Measurements from ENCODE around the gene STAT5B. TPM values are rescaled to one million over a fixed set of nuclear protein-coding genes. Genes with fewer than 3 reads are reported as not detected.

STAT5B gene
- total and polyA plus RNA-seq, 9 of the 15 experiments (the other 6 are each of a cell fraction or from before 2014, with no cell fraction given) = 20.8 to 176 (median 92.4) TPM

- no peak for TF ChIP-seq RERE (CRISPR knock-in tag; IDR thresholded peaks at IDR 0.05; ENCODE audit: borderline replicate concordance)
- no peak for TF ChIP-seq THRB (CRISPR knock-in tag; conservative IDR thresholded peaks at IDR 0.05)
- TF ChIP-seq KDM2B (CRISPR knock-in tag; IDR thresholded peaks at IDR 0.05) = no peak
- TF ChIP-seq NR1H2 (CRISPR knock-in tag; IDR thresholded peaks at IDR 0.05) = no peak
- no peak for TF ChIP-seq ZNF57 (CRISPR knock-in tag; IDR thresholded peaks at IDR 0.05)
- peak in 1 of 2 experiments; percentile 92; a peak in 3 of 4 replicates for TF ChIP-seq ZNF318 (IDR thresholded peaks at IDR 0.05; ENCODE audit: borderline replicate concordance in 1 of 2, low read depth in 1 of 2)
- peak; percentile 32; the same call in 1 of the 2 replicates for TF ChIP-seq MAFF (IDR thresholded peaks at IDR 0.05; ENCODE audit: low read length)
- TF ChIP-seq SREBF2 (CRISPR knock-in tag; IDR thresholded peaks at IDR 0.05) = no peak
- no peak for TF ChIP-seq TBP (optimal IDR thresholded peaks at IDR 0.05; ENCODE audit: low read depth, low read length)
Observed at GRCh38 chr17:42266918-42267766, 9.0 kb downstream of the STAT5B start (continued).

Data from K562 (cell line).